Measurements from ENCODE around the gene EIF5. TPM values are rescaled to one million over a fixed set of nuclear protein-coding genes. Genes with fewer than 3 reads are reported as not detected.

EIF5 gene
- total and polyA plus RNA-seq, 2 of the 8 experiments (the other 6 are each of a cell fraction or from before 2014, with no cell fraction given), result 179 to 323 TPM

GRCh38 chr14:103319422-103319821, 14.6 kb upstream of the EIF5 start:
- no peak overlapping the region for H3K4ac ChIP-seq (replicated peaks; ENCODE audit: insufficient read length, low read depth, low read length)
- WGBS, 2 experiments (ENCODE audit: extremely low coverage in 1 of 2, insufficient coverage in 1 of 2, insufficient read length in 1 of 2, insufficient replicate concordance in 2 of 2, low coverage in 1 of 2, low lambda C conversion rate in 2 of 2, missing lambda C conversion rate in 1 of 2), result 85% methylated on average over 7 of the region's 7 CpGs; no CpG with 5 or more reads in 1 of the 2 experiments
- H2BK15ac ChIP-seq (ENCODE audit: low read length), result no peak overlapping the region
- H2BK5ac ChIP-seq (ENCODE audit: low read depth, low read length), result no peak overlapping the region
- H3K4me3 ChIP-seq (ENCODE audit: extremely low read depth in 1 of 4, insufficient read depth in 2 of 4, low read depth in 3 of 4, low read length in 4 of 4), result no peak overlapping the region
- H4K8ac ChIP-seq (ENCODE audit: extremely low read depth, insufficient read depth, low read length), result no peak overlapping the region
- no peaks in the 10 kb centered on the region for H4K20me1 ChIP-seq (replicated peaks in 1 of 2; ENCODE audit: control insufficient read depth in 1 of 2, insufficient read depth in 2 of 2, low read length in 2 of 2)
- H3K9ac ChIP-seq (replicated peaks in 1 of 4; ENCODE audit: extremely low read depth in 1 of 4, low read depth in 3 of 4, low read length in 3 of 4), result no peak overlapping the region
- H4K5ac ChIP-seq (ENCODE audit: insufficient read length, low read depth, low read length), result no peak overlapping the region
- H4K91ac ChIP-seq (replicated peaks; ENCODE audit: insufficient read length, low read length), result no peak overlapping the region
- CTCF ChIA-PET (ENCODE audit: partially characterized antibody), result no interaction called here
- H2BK120ac ChIP-seq (replicated peaks; ENCODE audit: low read depth, low read length), result no peak overlapping the region
- H2BK20ac ChIP-seq (ENCODE audit: low read length), result no peak overlapping the region
- no peaks in the 10 kb centered on the region for H3K27me3 ChIP-seq (replicated peaks in 1 of 4; ENCODE audit: control insufficient read depth in 3 of 4, extremely low read depth in 1 of 4, insufficient read depth in 3 of 4, low read length in 3 of 4)
- no peak for FAIRE-seq
- no peak overlapping the region for H3K27ac ChIP-seq (ENCODE audit: low read depth, low read length)
- H3K23ac ChIP-seq (ENCODE audit: insufficient read length), result no peak overlapping the region
- H3K56ac ChIP-seq (replicated peaks; ENCODE audit: insufficient read length, low read depth, low read length), result no peak overlapping the region
- H3K79me1 ChIP-seq (ENCODE audit: low read depth, low read length), result no peaks in the 10 kb centered on the region
- H2AK5ac ChIP-seq (ENCODE audit: low read depth, low read length), result 0 out of 2 replicates have a peak overlapping the region, but pooled peaks have one; percentile 7
- no peaks in the 10 kb centered on the region for H3K36me3 ChIP-seq (ENCODE audit: control insufficient read depth in 2 of 4, insufficient read depth in 4 of 4, low read length in 3 of 4)
- peak overlapping the region; percentile 93; the same call in 1 of the 2 replicates for H2AFZ ChIP-seq (ENCODE audit: low read length)
- no peak overlapping the region for H3K4me2 ChIP-seq (ENCODE audit: insufficient read depth in 1 of 2, low read depth in 2 of 2, low read length in 2 of 2)
- DNase-seq (ENCODE audit: low read depth in 1 of 2, low spot score in 2 of 2), result no peak
- no peaks in the 10 kb centered on the region for H3K23me2 ChIP-seq (ENCODE audit: low read depth, low read length)
- no peak overlapping the region for H3K14ac ChIP-seq (ENCODE audit: insufficient read length)
- peaks cover 4 to 17% (median 7%) of the 10 kb centered on the region in 4 experiments for H3K4me1 ChIP-seq (replicated peaks in 1 of 4; ENCODE audit: control insufficient read depth in 3 of 4, insufficient read depth in 4 of 4, low read length in 3 of 4)
- no peaks in the 10 kb centered on the region for H3K79me2 ChIP-seq (ENCODE audit: control insufficient read depth in 1 of 2, insufficient read depth in 2 of 2, low read length in 2 of 2)
- no peak overlapping the region; the same call in 1 of the 2 replicates for H3K18ac ChIP-seq (ENCODE audit: extremely low read depth, low read length)
- TF ChIP-seq TAF1 (IDR thresholded peaks at IDR 0.05; ENCODE audit: low read depth, low read length) (no peak), USF2 (IDR thresholded peaks at IDR 0.05; ENCODE audit: low read length) (no peak), JUND (IDR thresholded peaks at IDR 0.05; ENCODE audit: low read length) (no peak), SP4 (IDR thresholded peaks at IDR 0.05; ENCODE audit: low read length) (no peak), CEBPB (IDR thresholded peaks at IDR 0.05; ENCODE audit: low read depth, low read length) (no peak), ZNF274 (IDR thresholded peaks at IDR 0.05; ENCODE audit: borderline replicate concordance, extremely low read depth, low read length) (no peak), HDAC6 (IDR thresholded peaks at IDR 0.05; ENCODE audit: low read depth, low read length) (no peak), MAX (IDR thresholded peaks at IDR 0.05) (no peak), SP2 (IDR thresholded peaks at IDR 0.05; ENCODE audit: low read length) (no peak), EGR1 (IDR thresholded peaks at IDR 0.05; ENCODE audit: borderline replicate concordance, low read depth, low read length) (no peak), CREB1 (IDR thresholded peaks at IDR 0.05) (no peak), KDM4A (IDR thresholded peaks at IDR 0.05; ENCODE audit: low read depth, low read length, severe bottlenecking) (no peak), PHF8 (conservative IDR thresholded peaks at IDR 0.05; ENCODE audit: low read depth, low read length) (no peak), KDM5A (IDR thresholded peaks at IDR 0.05; ENCODE audit: low read length) (no peak), SIX5 (IDR thresholded peaks at IDR 0.05; ENCODE audit: low read depth, low read length) (no peak)
- H2BK12ac ChIP-seq (ENCODE audit: low read depth, low read length), result peak overlapping the region; percentile 5; the same call in 1 of the 2 replicates
- no peaks in the 10 kb centered on the region for H3K9me3 ChIP-seq (ENCODE audit: insufficient read depth in 2 of 2, low read depth in 1 of 2, low read length in 1 of 2)
- POLR2A ChIA-PET (ENCODE audit: partially characterized antibody), result interaction anchor here (15.8 kb wide), 1 partner anchor 21 kb away, joined by 229 read pairs; the partner anchor contains the start of gene EIF5
